Prostate gland (tissue), 2 donors: Measurements from ENCODE around the gene BEX3. TPM values are rescaled to one million over a fixed set of nuclear protein-coding genes. Genes with fewer than 3 reads are reported as not detected.
"Not testable (repeated sequence)": the region's sequence is repeated elsewhere in the genome, so short reads cannot be mapped to it uniquely, and the experiment has no call there.

Experiments used
- DNase-seq: peaks from one replicate; pipeline ENCODE4 v3.0.0-alpha.2; 2019; ENCODE audit warnings: low spot score
- H3K27ac ChIP-seq, 2 donors: fragments of 200-600 bp; sonication (generic); 2 replicates each; pipeline ENCODE4 v1.5.1; 2017 to 2019
- H3K27me3 ChIP-seq: fragments of 200-600 bp; sonication (generic); replicated peaks from 2 replicates; pipeline ENCODE4 v1.5.1; 2019; ENCODE audit not compliant: insufficient read depth
- H3K36me3 ChIP-seq, 2 donors: fragments of 200-600 bp; sonication (generic); 1 replicate in 1 of 2; 2 replicates in 1 of 2; pipeline versions ENCODE4 v1.5.1 to v1.8.1; 2017 to 2019
- H3K4me1 ChIP-seq: fragments of 200-600 bp; sonication (generic); replicated peaks from 2 replicates; pipeline ENCODE4 v1.5.1; 2019
- H3K4me3 ChIP-seq, 2 donors: fragments of 200-600 bp; sonication (generic); 2 replicates each; pipeline ENCODE4 v1.5.1; 2017 to 2019
- H3K9me3 ChIP-seq: fragments of 200-600 bp; sonication (generic); 2 replicates; pipeline ENCODE4 v1.5.1; 2017
- CTCF ChIP-seq, 4 experiments: fragments of 200-600 bp in 2 of 4; fragments of 450-650 bp in 2 of 4; sonication (generic) in 2 of 4; IDR thresholded peaks; 1 replicate in 3 of 4; 2 replicates in 1 of 4; pipeline ENCODE4 v1.5.1; 2016 to 2019; ENCODE audit warnings: antibody characterized with exemption in 4 of 4, mild to moderate bottlenecking in 2 of 4, moderate library complexity in 2 of 4
- POLR2A ChIP-seq: fragments of 450-650 bp; IDR thresholded peaks from one replicate; pipeline ENCODE4 v1.6.1; 2016; ENCODE audit warnings: antibody characterized with exemption, mild to moderate bottlenecking
- POLR2AphosphoS5 ChIP-seq: sonication (generic); formaldehyde crosslinking; IDR thresholded peaks from one replicate; pipeline ENCODE4 v1.6.1; 2017; ENCODE audit warnings: antibody characterized with exemption
- WGBS: methylation state at CpG from one replicate; pipeline ENCODE4 v1.1.5; 2018; 5-methylcytosine and 5-hydroxymethylcytosine counted together
- intact Hi-C: fragments of 100-400 bp; cut with DNase I; formaldehyde crosslinking; loops from one replicate; pipeline ENCODE4 v1.14.2; 2022
- total RNA-seq, 2 donors: library from RNA; depleted of rRNA; stranded (reverse); fragments of >200 nt; gene quantifications; one replicate each; pipeline ENCODE4 v1.1.0, GENCODE V29; 2016

The BEX3 gene
- total RNA-seq, 2 donors from 2014 or later = 249 to 418 TPM

DNA sequence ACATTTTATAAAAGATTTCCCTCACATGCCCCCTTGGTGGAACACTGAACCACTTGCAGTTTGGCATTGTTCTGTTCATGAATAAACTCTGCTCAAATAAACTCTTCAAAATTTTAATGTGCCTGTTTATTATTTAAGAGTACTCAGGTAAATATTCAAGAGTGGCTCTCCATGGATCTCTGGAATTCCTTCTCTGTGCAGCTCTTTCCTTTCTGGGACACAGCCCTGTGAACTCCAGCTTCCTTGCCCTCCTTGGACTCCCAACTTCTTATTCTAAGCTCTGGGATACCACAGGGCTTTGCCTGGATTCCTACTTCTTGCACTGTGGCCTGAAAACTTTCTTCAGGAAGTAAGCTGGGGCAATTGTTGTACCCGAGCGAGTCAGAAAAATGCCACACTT, 8.3 kb downstream of the BEX3 start:
- H3K4me3 ChIP-seq = no peak overlapping the region
- DNase-seq = no peak
- peak overlapping the region in 1 of 2 donors; percentile 14 for H3K27ac ChIP-seq
- 80% methylated on average over 2 of the region's 2 CpGs for WGBS
- TF ChIP-seq POLR2AphosphoS5 = no peak
- TF ChIP-seq CTCF (IDR thresholded peaks at IDR 0.05) = no peak
- no peak for TF ChIP-seq POLR2A
- intact Hi-C loops = no loop called here
- H3K27me3 ChIP-seq = no peaks in the 10 kb centered on the region
- no peaks in the 10 kb centered on the region for H3K9me3 ChIP-seq
- H3K4me1 ChIP-seq = no peaks in the 10 kb centered on the region
- no peaks in the 10 kb centered on the region for H3K36me3 ChIP-seq

- 59% methylated on average over 5 of the region's 5 CpGs for WGBS
- peak; percentile 46 for TF ChIP-seq POLR2AphosphoS5
- DNase-seq, intact Hi-C loops, H3K36me3 ChIP-seq, H3K4me3 ChIP-seq, H3K9me3 ChIP-seq, H3K27me3 ChIP-seq, H3K4me1 ChIP-seq: not testable (repeated sequence)
- H3K27ac ChIP-seq = peak overlapping the region in 1 of 2 donors; percentile 14
Observed at GRCh38 chrX:103385283-103385830, 9.0 kb downstream of the BEX3 start.

GRCh38 chrX:103386332-103386731, 10.0 kb downstream of the BEX3 start:
- 94% methylated on average over 2 of the region's 2 CpGs for WGBS
- Histone ChIP-seq H3K27ac (no peak overlapping the region), H3K36me3 (no peaks in the 10 kb centered on the region), H3K27me3 (no peaks in the 10 kb centered on the region), H3K4me1 (no peaks in the 10 kb centered on the region), H3K9me3 (no peaks in the 10 kb centered on the region), H3K4me3 (no peak overlapping the region)
- TF ChIP-seq POLR2AphosphoS5 = no peak
- TF ChIP-seq CTCF (IDR thresholded peaks at IDR 0.05) = no peak
- TF ChIP-seq POLR2A = no peak
- no peak for DNase-seq
- intact Hi-C loops = no loop called here

GRCh38 chrX:103393487-103393886, 17.1 kb downstream of the BEX3 start:
- intact Hi-C loops = no loop called here
- Histone ChIP-seq H3K9me3 (no peaks in the 10 kb centered on the region), H3K27me3 (no peaks in the 10 kb centered on the region), H3K4me3 (no peak overlapping the region), H3K4me1 (no peaks in the 10 kb centered on the region), H3K36me3 (no peaks in the 10 kb centered on the region), H3K27ac (no peak overlapping the region)
- DNase-seq = no peak
- WGBS = 92% methylated on average over 3 of the region's 3 CpGs
- TF ChIP-seq CTCF (IDR thresholded peaks at IDR 0.05) (no peak), POLR2AphosphoS5 (no peak), POLR2A (no peak)

DNA sequence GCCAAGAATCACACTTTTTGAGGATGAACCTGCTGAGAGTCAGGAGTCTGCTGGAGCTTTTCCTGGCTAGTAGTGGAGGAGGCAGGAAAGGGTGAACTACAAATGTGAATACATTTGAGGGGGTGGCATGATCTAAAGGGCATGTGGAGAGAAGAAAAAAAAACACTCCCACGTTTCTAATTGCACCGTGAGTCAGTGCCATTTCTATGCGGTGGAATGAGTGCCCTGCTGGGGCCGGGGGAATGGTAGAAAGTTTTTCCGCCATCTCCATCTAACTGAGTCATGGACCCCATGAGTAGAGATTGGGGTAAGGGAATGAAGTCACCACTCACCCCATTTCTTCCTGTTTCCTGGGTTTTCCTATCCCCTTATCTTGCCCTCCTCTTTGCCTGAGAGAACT, 19.8 kb downstream of the BEX3 start:
- TF ChIP-seq POLR2AphosphoS5 (no peak), CTCF (IDR thresholded peaks at IDR 0.05) (no peak), POLR2A (no peak)
- DNase-seq = no peak
- H3K27ac ChIP-seq = no peak overlapping the region
- H3K9me3 ChIP-seq = no peaks in the 10 kb centered on the region
- H3K4me3 ChIP-seq = no peak overlapping the region
- WGBS = 80% methylated on average over 5 of the region's 5 CpGs
- intact Hi-C loops = no loop called here
- no peaks in the 10 kb centered on the region for H3K27me3 ChIP-seq
- H3K36me3 ChIP-seq = no peaks in the 10 kb centered on the region
- H3K4me1 ChIP-seq = no peaks in the 10 kb centered on the region
